SHP77 treated with DMSO at 0.1 percent for 48 hours (cell line): ENCODE data around the gene PRRC2B.
"Not testable (repeated sequence)": the region's sequence is repeated elsewhere in the genome, so short reads cannot be mapped to it uniquely, and the experiment has no call there.

ENCODE experiments used
- DNase-seq: peaks from one replicate; lab custom pipeline; 2025; lab: John Stamatoyannopoulos, UW

PRRC2B gene

DNA sequence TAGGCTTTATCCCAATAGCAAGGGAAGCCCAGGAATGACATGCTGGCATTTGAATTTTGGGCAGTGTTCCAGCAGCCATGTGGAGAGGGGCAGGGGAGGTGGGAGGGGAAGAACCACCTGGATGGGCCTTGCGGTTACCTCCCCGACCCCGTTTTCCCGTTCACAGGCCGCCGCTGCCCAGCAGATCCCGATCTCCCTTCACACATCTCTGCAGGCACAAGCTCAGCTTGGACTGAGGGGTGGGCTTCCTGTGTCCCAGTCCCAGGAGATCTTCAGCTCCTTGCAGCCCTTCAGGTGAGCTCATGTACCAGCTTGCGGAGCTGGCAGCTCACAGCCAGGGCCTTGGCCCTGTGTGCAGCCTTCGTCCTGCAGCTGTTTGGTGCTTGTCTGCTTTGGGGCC lies 93.1 kb downstream of the PRRC2B start:
- no peak for DNase-seq

DNA sequence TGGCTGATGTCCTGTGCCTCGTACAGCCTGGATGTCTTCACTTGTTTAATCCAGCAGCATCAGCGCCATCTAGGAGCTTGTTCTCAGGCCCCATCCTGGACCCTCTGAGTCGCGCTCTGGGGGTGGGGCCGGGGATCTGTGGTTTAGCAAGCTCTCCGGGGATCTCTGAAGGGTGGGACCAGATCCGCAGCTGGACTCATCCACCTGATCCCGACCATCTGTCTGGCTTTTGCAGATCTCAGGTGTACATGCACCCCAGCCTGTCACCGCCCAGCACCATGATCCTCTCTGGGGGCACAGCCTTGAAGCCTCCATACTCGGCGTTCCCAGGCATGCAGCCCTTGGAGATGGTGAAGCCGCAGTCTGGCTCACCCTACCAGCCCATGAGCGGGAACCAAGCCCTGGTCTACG lies 93.7 kb downstream of the PRRC2B start:
- no peak for DNase-seq

DNA sequence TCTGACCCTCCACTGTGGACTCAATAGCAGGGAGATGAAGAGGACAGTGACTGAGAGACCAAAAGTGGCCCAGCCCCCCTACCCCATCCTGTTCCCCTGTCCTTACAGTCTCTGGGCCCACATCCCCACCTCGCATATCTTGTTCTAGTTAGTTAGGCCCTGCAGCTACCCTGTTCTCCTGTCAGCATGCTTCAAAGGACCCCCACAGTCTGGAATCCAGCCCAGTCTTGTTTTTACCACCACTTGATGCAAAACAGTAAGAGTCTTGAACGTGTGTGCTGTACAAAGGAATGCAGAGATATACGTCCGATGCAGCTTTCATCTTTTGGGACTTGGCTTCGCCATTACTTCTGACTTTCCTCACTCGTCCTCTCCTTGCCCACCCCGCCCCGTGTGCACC lies 96.6 kb downstream of the PRRC2B start:
- no peak for DNase-seq

DNA sequence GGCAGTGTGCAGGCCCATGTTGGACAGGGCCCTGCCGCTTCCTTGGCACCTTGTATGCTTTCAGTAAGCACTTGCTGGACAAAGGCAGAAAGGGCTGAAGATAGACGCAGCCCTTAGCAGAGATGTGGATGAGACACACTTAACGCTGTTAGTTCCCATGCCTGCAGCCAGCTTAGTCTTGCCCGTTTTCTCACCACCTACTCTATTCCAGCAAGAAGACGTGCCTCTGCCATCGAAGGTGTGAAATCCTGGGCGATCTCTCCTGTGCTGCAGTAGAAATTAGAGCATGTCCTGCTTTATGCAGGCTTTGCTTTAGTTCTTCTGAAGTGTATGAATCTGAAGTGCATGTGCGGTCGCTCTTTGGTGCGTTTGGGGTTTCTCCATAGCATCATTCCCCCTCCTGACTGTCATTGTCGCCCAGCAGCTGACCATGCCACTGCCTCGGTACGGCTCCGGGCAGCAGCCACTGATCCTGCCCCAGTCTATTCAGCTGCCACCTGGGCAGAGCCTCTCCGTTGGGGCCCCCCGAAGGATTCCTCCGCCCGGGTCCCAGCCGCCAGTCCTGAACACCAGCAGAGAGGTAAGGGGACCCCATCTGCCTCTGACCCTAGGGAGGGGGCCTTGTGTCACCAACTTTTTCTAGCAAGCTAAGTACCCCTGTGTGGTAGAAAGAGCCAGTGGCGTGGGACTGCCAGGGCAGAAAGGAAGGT lies 97.3 kb downstream of the PRRC2B start:
- no peak for DNase-seq

DNA sequence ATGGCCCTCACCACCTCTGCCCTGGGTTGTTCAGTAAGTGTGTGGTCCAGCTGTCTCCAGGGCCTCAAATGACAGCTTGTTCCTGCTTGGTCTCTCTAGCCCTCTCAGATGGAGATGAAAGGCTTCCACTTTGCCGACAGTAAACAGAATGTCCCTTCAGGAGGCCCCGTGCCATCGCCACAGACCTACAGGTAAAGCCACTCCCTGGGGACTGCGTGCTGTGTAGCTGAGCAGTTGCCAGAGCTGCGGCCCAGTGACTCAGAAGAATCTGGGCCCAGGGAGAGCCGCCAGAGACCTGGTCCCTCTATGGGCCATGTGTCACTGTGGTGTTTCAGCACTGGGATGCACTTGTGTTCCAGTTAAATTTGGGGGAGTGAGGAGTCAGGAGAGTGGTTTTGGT lies 98.2 kb downstream of the PRRC2B start:
- DNase-seq: no peak

- no peak for DNase-seq
These were observed 100.5 kb downstream of the PRRC2B start for GRCh38 chr9:131494296-131494870.

GRCh38 chr9:131495785-131496184 lies 101.9 kb downstream of the PRRC2B start:
- DNase-seq: no peak

- no peak for DNase-seq
These were observed 103.0 kb downstream of the PRRC2B start for GRCh38 chr9:131496844-131497405.

DNA sequence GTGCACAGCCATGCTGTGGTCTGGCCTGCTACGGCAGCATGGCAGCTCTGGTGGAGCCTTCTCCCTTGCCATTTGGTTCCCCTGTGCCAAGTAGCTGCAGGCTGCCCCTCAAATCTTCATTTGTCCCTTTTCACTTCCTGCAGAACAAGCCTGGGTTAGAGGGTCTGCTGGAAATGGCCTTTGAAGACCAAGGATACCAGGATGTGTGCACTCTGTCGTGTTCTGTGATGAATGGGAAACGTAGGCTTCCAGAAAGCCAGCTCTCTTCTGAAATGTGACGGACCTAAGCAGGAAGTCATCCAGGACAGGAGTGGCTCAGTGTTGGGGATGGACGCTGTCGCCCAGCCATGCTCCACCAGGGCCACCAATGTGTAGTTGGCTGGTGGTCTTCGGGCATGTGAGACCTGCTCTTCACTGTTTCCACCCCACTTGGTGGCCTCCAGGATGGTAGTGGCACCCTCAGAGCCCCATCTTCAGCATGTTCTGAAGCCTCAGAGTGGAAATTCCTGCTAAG lies 105.4 kb downstream of the PRRC2B start:
- DNase-seq: no peak

- no peak for DNase-seq
These were observed 106.5 kb downstream of the PRRC2B start for GRCh38 chr9:131500377-131500776.

GRCh38 chr9:131500939-131501541 lies 107.2 kb downstream of the PRRC2B start:
- DNase-seq: no peak

DNA sequence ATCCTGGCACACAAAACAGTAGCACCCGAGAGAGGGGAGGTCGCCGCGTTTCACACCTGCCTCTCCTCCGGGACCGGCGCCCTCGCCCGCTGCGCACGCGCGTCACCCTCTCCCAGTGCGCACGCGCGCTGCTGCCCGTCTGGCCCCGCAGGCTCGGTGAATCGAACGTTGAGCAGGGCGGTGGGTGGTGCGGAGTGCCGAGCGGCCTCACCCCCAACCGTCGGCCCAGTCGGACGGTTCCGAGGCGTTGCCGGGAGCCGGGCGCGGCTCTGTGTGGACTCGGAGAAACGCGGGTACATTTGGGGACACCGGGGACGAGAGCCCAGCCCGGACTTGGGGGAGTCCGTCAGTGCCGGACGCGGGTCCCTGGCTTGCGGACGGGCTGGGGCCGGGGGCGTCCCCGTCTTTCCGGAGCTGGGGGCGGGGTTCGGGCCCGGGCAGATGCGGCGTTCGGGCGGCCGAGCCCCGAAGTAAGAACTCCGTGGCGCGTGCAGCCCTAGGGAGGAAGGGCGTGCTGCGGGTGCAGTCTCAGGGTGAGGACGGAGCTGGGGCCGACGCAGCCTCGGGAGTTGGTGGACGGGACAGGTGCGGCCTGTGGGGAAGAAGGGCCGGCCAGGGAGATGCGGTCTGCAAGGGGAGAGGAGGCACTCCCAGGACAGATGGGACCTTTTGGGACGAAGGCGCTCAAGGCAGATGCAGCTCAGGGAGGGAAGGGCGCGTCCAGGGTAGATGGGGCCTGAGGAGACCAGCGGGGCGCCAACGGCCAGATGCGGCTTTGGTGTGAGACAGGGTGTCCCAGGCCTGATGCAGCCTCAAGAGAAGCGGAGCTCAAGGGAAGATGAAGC lies 109.1 kb downstream of the PRRC2B start, which contains the start of gene POMT1:
Gene POMT1, plus strand, starts transcription at position 138 of the 845 bp plus-strand sequence. CDS start 1,301 bp downstream, outside the sequence.
- peak; percentile 81 for DNase-seq

DNA sequence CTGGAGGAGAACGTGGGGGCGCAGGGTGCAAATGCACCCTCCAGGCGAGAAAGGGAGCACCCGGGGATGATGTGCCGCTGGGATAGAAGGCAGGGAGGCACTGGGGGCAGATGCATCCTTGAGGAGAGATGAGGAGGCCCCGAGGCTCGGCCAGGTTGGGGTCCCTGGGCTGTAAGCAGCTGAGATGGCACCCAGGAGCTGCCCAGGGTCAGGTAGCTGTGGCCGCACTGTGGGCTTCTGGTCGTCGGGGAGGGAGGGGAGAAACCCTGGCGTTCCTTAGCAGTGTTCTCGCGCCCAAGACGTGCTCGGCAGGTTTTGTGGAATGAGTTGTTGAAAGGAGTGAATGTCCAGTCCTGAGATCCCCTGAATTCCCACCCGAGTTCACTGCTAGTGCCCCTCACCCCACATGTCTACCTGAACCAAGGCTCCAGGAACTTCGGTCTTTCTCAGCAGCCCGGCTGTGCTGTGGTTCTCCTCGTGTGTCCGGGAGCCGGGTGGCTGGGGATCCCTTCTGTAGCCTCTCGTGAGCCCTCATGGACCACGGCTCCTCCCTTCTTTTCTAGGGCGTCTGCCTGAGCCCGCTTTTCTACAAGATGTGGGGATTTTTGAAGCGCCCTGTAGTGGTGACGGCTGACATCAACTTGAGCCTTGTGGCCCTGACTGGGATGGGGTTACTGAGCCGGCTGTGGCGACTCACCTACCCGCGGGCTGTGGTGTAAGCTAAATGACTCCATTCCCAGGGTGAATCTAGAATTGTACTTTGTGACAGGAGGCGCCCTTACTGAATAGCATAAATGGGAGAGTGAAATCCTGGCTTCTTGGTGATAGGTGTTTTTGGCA lies 110.0 kb downstream of the PRRC2B start:
- DNase-seq: no peak

- DNase-seq: no peak
These were observed 111.1 kb downstream of the PRRC2B start for GRCh38 chr9:131505012-131505411.

- no peak for DNase-seq
These were observed 117.5 kb downstream of the PRRC2B start for GRCh38 chr9:131511416-131511815.

- DNase-seq: no peak
These were observed 118.0 kb downstream of the PRRC2B start for GRCh38 chr9:131511880-131512279.

GRCh38 chr9:131513177-131513576 lies 119.3 kb downstream of the PRRC2B start:
- no peak for DNase-seq

DNA sequence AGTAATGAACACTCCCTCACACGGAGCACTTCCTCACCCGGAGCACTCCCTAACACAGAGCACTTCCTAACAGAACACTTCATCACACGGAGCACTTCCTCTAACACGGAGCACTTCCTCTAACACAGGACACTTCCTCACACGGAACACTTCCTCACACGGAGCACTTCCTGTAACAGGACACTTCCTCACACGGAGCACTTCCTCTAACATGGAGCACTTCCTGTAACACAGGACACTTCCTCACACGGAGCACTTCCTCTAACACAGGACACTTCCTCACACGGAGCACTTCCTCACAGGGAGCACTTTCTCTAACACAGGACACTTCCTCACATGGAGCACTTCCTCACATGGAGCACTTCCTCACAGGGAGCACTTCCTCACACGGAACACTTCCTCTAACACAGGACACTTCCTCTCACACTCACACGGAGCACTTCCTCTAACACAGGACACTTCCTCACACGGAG lies 121.7 kb downstream of the PRRC2B start:
- not testable (repeated sequence) for DNase-seq

DNA sequence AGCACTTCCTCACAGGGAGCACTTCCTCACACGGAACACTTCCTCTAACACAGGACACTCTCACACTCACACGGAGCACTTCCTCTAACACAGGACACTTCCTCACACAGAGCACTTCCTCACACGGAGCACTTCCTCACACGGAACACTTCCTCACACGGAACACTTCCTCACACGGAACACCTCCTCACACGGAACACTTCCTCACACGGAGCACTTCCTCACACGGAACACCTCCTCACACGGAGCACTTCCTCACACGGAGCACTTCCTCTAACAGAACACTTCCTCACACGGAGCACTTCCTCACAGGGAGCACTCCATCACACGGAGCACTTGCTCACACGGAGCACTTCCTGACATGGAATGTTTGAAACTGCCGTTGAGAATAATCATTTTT lies 122.2 kb downstream of the PRRC2B start:
- no peak for DNase-seq

GRCh38 chr9:131516930-131517329 lies 123.0 kb downstream of the PRRC2B start:
- no peak for DNase-seq

DNA sequence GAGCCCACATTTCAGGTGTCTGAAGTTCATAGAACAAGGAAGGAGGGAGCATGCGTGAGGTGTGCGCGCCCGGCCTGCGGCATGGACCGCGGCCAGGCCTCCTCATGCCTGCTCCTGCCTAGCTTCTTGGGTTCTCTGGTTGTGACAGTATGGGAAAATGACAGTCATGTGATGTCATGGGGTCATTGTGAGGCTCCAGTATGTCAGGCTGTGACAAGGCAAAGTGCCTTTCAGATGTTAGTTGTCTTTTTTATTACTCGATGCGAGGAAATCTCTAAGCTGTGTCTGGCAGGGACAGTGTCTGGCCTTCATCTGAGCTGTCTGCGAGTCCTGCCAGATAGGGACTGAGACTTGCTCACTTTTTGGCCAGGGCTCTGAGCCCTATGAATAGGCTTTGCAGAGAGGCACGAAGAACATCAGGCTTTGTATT lies 123.9 kb downstream of the PRRC2B start:
- no peak for DNase-seq
